ENCODE results near the gene VGLL3.
A peak's percentile ranks its signal among the peaks of the same experiment; 100 is the strongest.

VGLL3 gene

GRCh38 chr3:86914670-86915069 is 76.3 kb downstream of the VGLL3 start:
- no peak for TF ChIP-seq CTCF (IDR thresholded peaks at IDR 0.05; ENCODE audit: insufficient read depth, low read depth, low read length, missing control alignments)
- no peak for DNase-seq (ENCODE audit: low read depth)
- H3K4me3 ChIP-seq (ENCODE audit: low read length), result no peak overlapping the region

- no peak overlapping the region for H3K4me3 ChIP-seq (ENCODE audit: low read length)
- no peak for TF ChIP-seq CTCF (IDR thresholded peaks at IDR 0.05; ENCODE audit: insufficient read depth, low read depth, low read length, missing control alignments)
- no peak for DNase-seq (ENCODE audit: low read depth)
These were observed 77.8 kb downstream of the VGLL3 start for GRCh38 chr3:86913160-86913559.

GRCh38 chr3:86895202-86895601 is 95.7 kb downstream of the VGLL3 start:
- TF ChIP-seq CTCF (IDR thresholded peaks at IDR 0.05; ENCODE audit: insufficient read depth, low read depth, low read length, missing control alignments), result no peak
- no peak overlapping the region for H3K4me3 ChIP-seq (ENCODE audit: low read length)
- peak; percentile 42 for DNase-seq (ENCODE audit: low read depth)

- H3K4me3 ChIP-seq (ENCODE audit: low read length), result no peak overlapping the region
- DNase-seq (ENCODE audit: low read depth), result no peak
- no peak for TF ChIP-seq CTCF (IDR thresholded peaks at IDR 0.05; ENCODE audit: insufficient read depth, low read depth, low read length, missing control alignments)
These were observed 100.1 kb downstream of the VGLL3 start for GRCh38 chr3:86890741-86891396.
